Smooth muscle cell of the brain vasculature (primary cell): ENCODE results near the gene MEP1B.

Experiments
- DNase-seq: peaks from one replicate; pipeline ENCODE4 v3.0.0-alpha.2; 2012; ENCODE audit warnings: low read depth, low spot score

The MEP1B gene

GRCh38 chr18:32267463-32267862, 77.6 kb downstream of the MEP1B start:
- DNase-seq: no peak
